H1 (cell line): ENCODE measurements around the gene DMAC1.

Experiments
- ATF3 ChIP-seq: IDR thresholded peaks from 2 replicates; pipeline ENCODE4 v1.6.1; 2011; ENCODE audit warnings: low read depth, mild to moderate bottlenecking, low read length; ENCODE audit not compliant: insufficient read depth
- CTCF ChIP-seq, 3 experiments: IDR thresholded peaks; 1 replicate in 2 of 3; 2 replicates in 1 of 3; pipeline versions ENCODE4 v1.5.1 to v1.6.1; 2011; ENCODE audit warnings: low read length in 3 of 3, mild to moderate bottlenecking in 3 of 3, inconsistent platforms in 2 of 3, low read depth in 1 of 3, moderate library complexity in 1 of 3; ENCODE audit not compliant: insufficient read depth in 1 of 3; ENCODE audit errors: control extremely low read depth in 1 of 3
- EP300 ChIP-seq, 2 experiments: IDR thresholded peaks; 1 replicate in 1 of 2; 2 replicates in 1 of 2; pipeline ENCODE4 v1.6.1; 2011 to 2012; ENCODE audit warnings: low read depth in 2 of 2, low read length in 2 of 2, mild to moderate bottlenecking in 2 of 2, borderline replicate concordance in 1 of 2, inconsistent platforms in 1 of 2, moderate library complexity in 1 of 2
- EZH2 ChIP-seq: fragments of 200-600 bp; sonication (generic); IDR thresholded peaks from 2 replicates; pipeline ENCODE4 v1.7.1; 2012; ENCODE audit warnings: low read depth, mild to moderate bottlenecking, moderate library complexity, low read length, inconsistent platforms; ENCODE audit not compliant: severe bottlenecking
- GABPA ChIP-seq: IDR thresholded peaks from 2 replicates; pipeline ENCODE4 v1.6.1; 2011; ENCODE audit warnings: mild to moderate bottlenecking, low read length, moderate library complexity, borderline replicate concordance; ENCODE audit not compliant: insufficient read depth
- JUN ChIP-seq: IDR thresholded peaks from 2 replicates; pipeline ENCODE4 v1.6.1; 2011; ENCODE audit warnings: low read depth, mild to moderate bottlenecking, improper control_type of control experiment, low read length
- SIN3A ChIP-seq, 2 experiments: IDR thresholded peaks in 1 of 2; conservative IDR thresholded peaks in 1 of 2; 2 replicates each; pipeline ENCODE4 v1.6.1; 2011 to 2012; ENCODE audit warnings: low read length in 2 of 2, improper control_type of control experiment in 1 of 2, low read depth in 1 of 2, mild to moderate bottlenecking in 1 of 2
- SIRT6 ChIP-seq: IDR thresholded peaks from one replicate; pipeline ENCODE4 v1.7.1; 2012; ENCODE audit warnings: low read length, inconsistent platforms
- ZNF274 ChIP-seq: IDR thresholded peaks from 2 replicates; pipeline ENCODE4 v1.7.0; 2012; ENCODE audit warnings: low read length, borderline replicate concordance; ENCODE audit errors: extremely low read depth
- TF ChIP-seq, protein P1 (sequence below): IDR thresholded peaks from 2 replicates; pipeline ENCODE4 v1.6.1; 2012; ENCODE audit warnings: inconsistent platforms

DNA sequence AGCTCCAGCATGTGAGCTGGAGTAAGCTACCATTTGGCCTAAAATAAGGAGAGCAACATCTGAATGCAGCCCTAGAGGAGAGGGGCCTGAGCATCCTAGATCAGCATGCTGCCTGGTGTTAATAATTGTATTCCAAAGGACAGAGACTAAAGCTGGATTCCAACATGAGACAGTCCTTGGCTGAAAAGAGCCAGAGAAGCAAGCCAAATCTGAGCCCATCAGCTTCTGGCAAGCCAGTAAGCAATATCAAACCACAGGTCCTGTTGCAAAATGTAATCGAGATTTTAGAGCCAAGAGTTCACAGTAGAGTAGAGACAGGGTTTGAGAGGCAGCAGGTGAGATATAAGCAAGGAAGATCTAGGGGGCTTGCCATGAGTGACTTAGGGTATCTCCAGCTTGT lies 42.3 kb upstream of the DMAC1 start:
- TF ChIP-seq SIRT6 (no peak), ZNF274 (no peak), ATF3 (no peak), EZH2 (no peak), CTCF (IDR thresholded peaks at IDR 0.05; ENCODE audit: control extremely low read depth in 1 of 3, insufficient read depth in 1 of 3, low read depth in 1 of 3, low read length in 3 of 3) (no peak), SIN3A (conservative IDR thresholded peaks at IDR 0.05 in 1 of 2, IDR thresholded peaks at IDR 0.05 in 1 of 2; ENCODE audit: low read depth in 1 of 2, low read length in 2 of 2) (no peak), JUN (no peak), EP300 (IDR thresholded peaks at IDR 0.05; ENCODE audit: borderline replicate concordance in 1 of 2, low read depth in 2 of 2, low read length in 2 of 2) (no peak), GABPA (no peak)
- TF ChIP-seq, protein P1, sequence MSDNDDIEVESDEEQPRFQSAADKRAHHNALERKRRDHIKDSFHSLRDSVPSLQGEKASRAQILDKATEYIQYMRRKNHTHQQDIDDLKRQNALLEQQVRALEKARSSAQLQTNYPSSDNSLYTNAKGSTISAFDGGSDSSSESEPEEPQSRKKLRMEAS = no peak
